WTC11 (cell line): ENCODE data around the gene SIGLEC15. TPM values are rescaled to one million over a fixed set of nuclear protein-coding genes. Genes with fewer than 3 reads are reported as not detected.
A peak's percentile ranks its signal among the peaks of the same experiment; 100 is the strongest.

Experiments used
- CBFB ChIP-seq: sonication (generic); formaldehyde crosslinking; IDR thresholded peaks from 2 replicates; pipeline ENCODE4 v1.8.1; 2022; ENCODE audit warnings: mild to moderate bottlenecking, low read depth, missing genetic modification reagents
- CREM ChIP-seq: sonication (generic); formaldehyde crosslinking; IDR thresholded peaks from 2 replicates; pipeline ENCODE4 v1.8.1; 2022; ENCODE audit warnings: mild to moderate bottlenecking, missing genetic modification reagents, moderate library complexity
- FOXJ3 ChIP-seq: sonication (generic); formaldehyde crosslinking; IDR thresholded peaks from 2 replicates; pipeline ENCODE4 v1.9.0; 2021; ENCODE audit warnings: missing genetic modification reagents, mild to moderate bottlenecking, borderline replicate concordance
- NFYB ChIP-seq: sonication (generic); formaldehyde crosslinking; conservative IDR thresholded peaks from 2 replicates; pipeline ENCODE4 v1.8.0; 2022; ENCODE audit warnings: low read depth, missing genetic modification reagents
- NR3C1 ChIP-seq: sonication (generic); formaldehyde crosslinking; conservative IDR thresholded peaks from 2 replicates; pipeline ENCODE4 v1.8.1; 2023; ENCODE audit warnings: low read depth, mild to moderate bottlenecking, missing genetic modification reagents
- PRRX2 ChIP-seq: fragments of 250-450 bp; sonication (Bioruptor Pico); IDR thresholded peaks from 2 replicates; pipeline ENCODE4 v1.8.0; 2021; ENCODE audit warnings: mild to moderate bottlenecking
- TEAD1 ChIP-seq: sonication (generic); formaldehyde crosslinking; IDR thresholded peaks from 2 replicates; pipeline ENCODE4 v1.8.0; 2022; ENCODE audit warnings: mild to moderate bottlenecking, missing genetic modification reagents
- TP53 ChIP-seq: sonication (generic); formaldehyde crosslinking; IDR thresholded peaks from 2 replicates; pipeline ENCODE4 v1.8.1; 2023; ENCODE audit warnings: mild to moderate bottlenecking, missing genetic modification reagents
- ZBTB21 ChIP-seq: sonication (generic); formaldehyde crosslinking; IDR thresholded peaks from 2 replicates; pipeline ENCODE4 v1.8.1; 2023; ENCODE audit warnings: mild to moderate bottlenecking, missing genetic modification reagents, borderline replicate concordance
- ZNF219 ChIP-seq: sonication (generic); formaldehyde crosslinking; IDR thresholded peaks from 2 replicates; pipeline ENCODE4 v1.8.0; 2023; ENCODE audit warnings: missing genetic modification reagents, mild to moderate bottlenecking, borderline replicate concordance
- ZNF396 ChIP-seq: fragments of 250-450 bp; sonication (Bioruptor Pico); IDR thresholded peaks from 2 replicates; pipeline ENCODE4 v1.8.0; 2021; ENCODE audit warnings: mild to moderate bottlenecking, moderate library complexity, borderline replicate concordance
- total RNA-seq: library from RNA; stranded (reverse); gene quantifications from 3 replicates; pipeline ENCODE4 v1.2.3, GENCODE V29; 2021
- TF ChIP-seq, protein P1 (sequence below): sonication (generic); formaldehyde crosslinking; IDR thresholded peaks from 2 replicates; pipeline ENCODE4 v1.8.0; 2023; ENCODE audit warnings: missing genetic modification reagents
- TF ChIP-seq, protein P2 (sequence below): sonication (generic); formaldehyde crosslinking; IDR thresholded peaks from 2 replicates; pipeline ENCODE4 v1.8.0; 2023; ENCODE audit warnings: missing genetic modification reagents, mild to moderate bottlenecking, borderline replicate concordance
- TF ChIP-seq, protein P3 (sequence below): fragments of 250-450 bp; sonication (Bioruptor Pico); IDR thresholded peaks from 2 replicates; pipeline ENCODE4 v2.1.2; 2022; ENCODE audit warnings: mild to moderate bottlenecking, moderate library complexity
- TF ChIP-seq, protein P4 (sequence below): sonication (generic); formaldehyde crosslinking; IDR thresholded peaks from 2 replicates; pipeline ENCODE4 v1.8.0; 2022; ENCODE audit warnings: mild to moderate bottlenecking, missing genetic modification reagents
- TF ChIP-seq, protein P5 (sequence below): sonication (generic); formaldehyde crosslinking; IDR thresholded peaks from 2 replicates; pipeline ENCODE4 v1.8.1; 2023; ENCODE audit warnings: mild to moderate bottlenecking, missing genetic modification reagents, moderate library complexity
- TF ChIP-seq, protein P6 (sequence below): sonication (generic); formaldehyde crosslinking; IDR thresholded peaks from 2 replicates; pipeline ENCODE4 v1.8.1; 2022; ENCODE audit warnings: low read depth, missing genetic modification reagents, borderline replicate concordance
- TF ChIP-seq, protein P7 (sequence below): fragments of 250-450 bp; sonication (Bioruptor Pico); IDR thresholded peaks from 2 replicates; pipeline ENCODE4 v1.9.0; 2021; ENCODE audit warnings: mild to moderate bottlenecking
- TF ChIP-seq, protein P8 (sequence below): sonication (generic); formaldehyde crosslinking; IDR thresholded peaks from 2 replicates; pipeline ENCODE4 v1.8.1; 2023; ENCODE audit warnings: mild to moderate bottlenecking, missing genetic modification reagents
- TF ChIP-seq, protein P9 (sequence below): sonication (generic); formaldehyde crosslinking; IDR thresholded peaks from 2 replicates; pipeline ENCODE4 v1.8.0; 2022; ENCODE audit warnings: missing genetic modification reagents

The SIGLEC15 gene
- total RNA-seq, 1 experiment from 2014 or later = not detected

DNA sequence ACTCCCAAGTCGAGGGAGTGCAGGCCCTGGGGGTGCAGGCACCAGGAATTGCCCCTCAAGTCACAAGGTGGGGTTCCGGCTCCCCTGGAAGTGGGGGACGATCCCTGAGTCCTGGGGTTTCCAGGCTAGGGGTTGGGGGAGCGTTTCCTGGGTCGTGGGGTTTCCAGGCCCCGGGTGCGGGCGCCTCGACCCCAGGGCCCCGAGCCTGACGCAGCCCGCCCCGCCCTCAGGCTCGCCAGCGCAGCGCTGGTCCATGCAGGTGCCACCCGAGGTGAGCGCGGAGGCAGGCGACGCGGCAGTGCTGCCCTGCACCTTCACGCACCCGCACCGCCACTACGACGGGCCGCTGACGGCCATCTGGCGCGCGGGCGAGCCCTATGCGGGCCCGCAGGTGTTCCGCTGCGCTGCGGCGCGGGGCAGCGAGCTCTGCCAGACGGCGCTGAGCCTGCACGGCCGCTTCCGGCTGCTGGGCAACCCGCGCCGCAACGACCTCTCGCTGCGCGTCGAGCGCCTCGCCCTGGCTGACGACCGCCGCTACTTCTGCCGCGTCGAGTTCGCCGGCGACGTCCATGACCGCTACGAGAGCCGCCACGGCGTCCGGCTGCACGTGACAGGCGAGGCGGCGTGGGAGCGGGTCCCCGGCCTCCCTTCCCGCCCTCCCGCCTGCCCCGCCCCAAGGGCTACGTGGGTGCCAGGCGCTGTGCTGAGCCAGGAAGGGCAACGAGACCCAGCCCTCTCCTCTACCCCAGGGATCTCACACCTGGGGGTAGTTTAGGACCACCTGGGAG lies 12.0 kb downstream of the SIGLEC15 start (continued):
- TF ChIP-seq, protein P1, sequence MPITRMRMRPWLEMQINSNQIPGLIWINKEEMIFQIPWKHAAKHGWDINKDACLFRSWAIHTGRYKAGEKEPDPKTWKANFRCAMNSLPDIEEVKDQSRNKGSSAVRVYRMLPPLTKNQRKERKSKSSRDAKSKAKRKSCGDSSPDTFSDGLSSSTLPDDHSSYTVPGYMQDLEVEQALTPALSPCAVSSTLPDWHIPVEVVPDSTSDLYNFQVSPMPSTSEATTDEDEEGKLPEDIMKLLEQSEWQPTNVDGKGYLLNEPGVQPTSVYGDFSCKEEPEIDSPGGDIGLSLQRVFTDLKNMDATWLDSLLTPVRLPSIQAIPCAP (CRISPR knock-in tag) = peak; percentile 95
- TF ChIP-seq, protein P2, sequence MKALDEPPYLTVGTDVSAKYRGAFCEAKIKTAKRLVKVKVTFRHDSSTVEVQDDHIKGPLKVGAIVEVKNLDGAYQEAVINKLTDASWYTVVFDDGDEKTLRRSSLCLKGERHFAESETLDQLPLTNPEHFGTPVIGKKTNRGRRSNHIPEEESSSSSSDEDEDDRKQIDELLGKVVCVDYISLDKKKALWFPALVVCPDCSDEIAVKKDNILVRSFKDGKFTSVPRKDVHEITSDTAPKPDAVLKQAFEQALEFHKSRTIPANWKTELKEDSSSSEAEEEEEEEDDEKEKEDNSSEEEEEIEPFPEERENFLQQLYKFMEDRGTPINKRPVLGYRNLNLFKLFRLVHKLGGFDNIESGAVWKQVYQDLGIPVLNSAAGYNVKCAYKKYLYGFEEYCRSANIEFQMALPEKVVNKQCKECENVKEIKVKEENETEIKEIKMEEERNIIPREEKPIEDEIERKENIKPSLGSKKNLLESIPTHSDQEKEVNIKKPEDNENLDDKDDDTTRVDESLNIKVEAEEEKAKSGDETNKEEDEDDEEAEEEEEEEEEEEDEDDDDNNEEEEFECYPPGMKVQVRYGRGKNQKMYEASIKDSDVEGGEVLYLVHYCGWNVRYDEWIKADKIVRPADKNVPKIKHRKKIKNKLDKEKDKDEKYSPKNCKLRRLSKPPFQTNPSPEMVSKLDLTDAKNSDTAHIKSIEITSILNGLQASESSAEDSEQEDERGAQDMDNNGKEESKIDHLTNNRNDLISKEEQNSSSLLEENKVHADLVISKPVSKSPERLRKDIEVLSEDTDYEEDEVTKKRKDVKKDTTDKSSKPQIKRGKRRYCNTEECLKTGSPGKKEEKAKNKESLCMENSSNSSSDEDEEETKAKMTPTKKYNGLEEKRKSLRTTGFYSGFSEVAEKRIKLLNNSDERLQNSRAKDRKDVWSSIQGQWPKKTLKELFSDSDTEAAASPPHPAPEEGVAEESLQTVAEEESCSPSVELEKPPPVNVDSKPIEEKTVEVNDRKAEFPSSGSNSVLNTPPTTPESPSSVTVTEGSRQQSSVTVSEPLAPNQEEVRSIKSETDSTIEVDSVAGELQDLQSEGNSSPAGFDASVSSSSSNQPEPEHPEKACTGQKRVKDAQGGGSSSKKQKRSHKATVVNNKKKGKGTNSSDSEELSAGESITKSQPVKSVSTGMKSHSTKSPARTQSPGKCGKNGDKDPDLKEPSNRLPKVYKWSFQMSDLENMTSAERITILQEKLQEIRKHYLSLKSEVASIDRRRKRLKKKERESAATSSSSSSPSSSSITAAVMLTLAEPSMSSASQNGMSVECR (CRISPR knock-in tag) = peak; percentile 93; the same call in 1 of the 2 replicates
- TF ChIP-seq ZNF219 (peak; percentile 82), CBFB (CRISPR knock-in tag) (no peak; the same call in 1 of the 2 replicates), CREM (CRISPR knock-in tag) (peak; percentile 38; the same call in 1 of the 2 replicates), NFYB (CRISPR knock-in tag) (0 out of 2 replicates have a peak, but pooled peaks have one; percentile 37), PRRX2 (CRISPR knock-in tag) (no peak), TEAD1 (CRISPR knock-in tag) (peak; percentile 91), ZBTB21 (peak; percentile 94), ZNF396 (CRISPR knock-in tag) (no peak), TP53 (peak; percentile 96), NR3C1 (CRISPR knock-in tag) (0 out of 2 replicates have a peak, but pooled peaks have one; percentile 25), FOXJ3 (no peak)
- TF ChIP-seq, protein P3, sequence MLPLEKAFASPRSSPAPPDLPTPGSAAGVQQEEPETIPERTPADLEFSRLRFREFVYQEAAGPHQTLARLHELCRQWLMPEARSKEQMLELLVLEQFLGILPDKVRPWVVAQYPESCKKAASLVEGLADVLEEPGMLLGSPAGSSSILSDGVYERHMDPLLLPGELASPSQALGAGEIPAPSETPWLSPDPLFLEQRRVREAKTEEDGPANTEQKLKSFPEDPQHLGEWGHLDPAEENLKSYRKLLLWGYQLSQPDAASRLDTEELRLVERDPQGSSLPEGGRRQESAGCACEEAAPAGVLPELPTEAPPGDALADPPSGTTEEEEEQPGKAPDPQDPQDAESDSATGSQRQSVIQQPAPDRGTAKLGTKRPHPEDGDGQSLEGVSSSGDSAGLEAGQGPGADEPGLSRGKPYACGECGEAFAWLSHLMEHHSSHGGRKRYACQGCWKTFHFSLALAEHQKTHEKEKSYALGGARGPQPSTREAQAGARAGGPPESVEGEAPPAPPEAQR (CRISPR knock-in tag) = no peak
- TF ChIP-seq, protein P4, sequence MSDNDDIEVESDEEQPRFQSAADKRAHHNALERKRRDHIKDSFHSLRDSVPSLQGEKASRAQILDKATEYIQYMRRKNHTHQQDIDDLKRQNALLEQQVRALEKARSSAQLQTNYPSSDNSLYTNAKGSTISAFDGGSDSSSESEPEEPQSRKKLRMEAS (CRISPR knock-in tag) = peak; percentile 98
- TF ChIP-seq, protein P5, sequence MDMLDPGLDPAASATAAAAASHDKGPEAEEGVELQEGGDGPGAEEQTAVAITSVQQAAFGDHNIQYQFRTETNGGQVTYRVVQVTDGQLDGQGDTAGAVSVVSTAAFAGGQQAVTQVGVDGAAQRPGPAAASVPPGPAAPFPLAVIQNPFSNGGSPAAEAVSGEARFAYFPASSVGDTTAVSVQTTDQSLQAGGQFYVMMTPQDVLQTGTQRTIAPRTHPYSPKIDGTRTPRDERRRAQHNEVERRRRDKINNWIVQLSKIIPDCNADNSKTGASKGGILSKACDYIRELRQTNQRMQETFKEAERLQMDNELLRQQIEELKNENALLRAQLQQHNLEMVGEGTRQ = peak; percentile 88
- TF ChIP-seq, protein P6, sequence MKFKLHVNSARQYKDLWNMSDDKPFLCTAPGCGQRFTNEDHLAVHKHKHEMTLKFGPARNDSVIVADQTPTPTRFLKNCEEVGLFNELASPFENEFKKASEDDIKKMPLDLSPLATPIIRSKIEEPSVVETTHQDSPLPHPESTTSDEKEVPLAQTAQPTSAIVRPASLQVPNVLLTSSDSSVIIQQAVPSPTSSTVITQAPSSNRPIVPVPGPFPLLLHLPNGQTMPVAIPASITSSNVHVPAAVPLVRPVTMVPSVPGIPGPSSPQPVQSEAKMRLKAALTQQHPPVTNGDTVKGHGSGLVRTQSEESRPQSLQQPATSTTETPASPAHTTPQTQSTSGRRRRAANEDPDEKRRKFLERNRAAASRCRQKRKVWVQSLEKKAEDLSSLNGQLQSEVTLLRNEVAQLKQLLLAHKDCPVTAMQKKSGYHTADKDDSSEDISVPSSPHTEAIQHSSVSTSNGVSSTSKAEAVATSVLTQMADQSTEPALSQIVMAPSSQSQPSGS (CRISPR knock-in tag) = peak; percentile 19; the same call in 1 of the 2 replicates
- TF ChIP-seq, protein P7, sequence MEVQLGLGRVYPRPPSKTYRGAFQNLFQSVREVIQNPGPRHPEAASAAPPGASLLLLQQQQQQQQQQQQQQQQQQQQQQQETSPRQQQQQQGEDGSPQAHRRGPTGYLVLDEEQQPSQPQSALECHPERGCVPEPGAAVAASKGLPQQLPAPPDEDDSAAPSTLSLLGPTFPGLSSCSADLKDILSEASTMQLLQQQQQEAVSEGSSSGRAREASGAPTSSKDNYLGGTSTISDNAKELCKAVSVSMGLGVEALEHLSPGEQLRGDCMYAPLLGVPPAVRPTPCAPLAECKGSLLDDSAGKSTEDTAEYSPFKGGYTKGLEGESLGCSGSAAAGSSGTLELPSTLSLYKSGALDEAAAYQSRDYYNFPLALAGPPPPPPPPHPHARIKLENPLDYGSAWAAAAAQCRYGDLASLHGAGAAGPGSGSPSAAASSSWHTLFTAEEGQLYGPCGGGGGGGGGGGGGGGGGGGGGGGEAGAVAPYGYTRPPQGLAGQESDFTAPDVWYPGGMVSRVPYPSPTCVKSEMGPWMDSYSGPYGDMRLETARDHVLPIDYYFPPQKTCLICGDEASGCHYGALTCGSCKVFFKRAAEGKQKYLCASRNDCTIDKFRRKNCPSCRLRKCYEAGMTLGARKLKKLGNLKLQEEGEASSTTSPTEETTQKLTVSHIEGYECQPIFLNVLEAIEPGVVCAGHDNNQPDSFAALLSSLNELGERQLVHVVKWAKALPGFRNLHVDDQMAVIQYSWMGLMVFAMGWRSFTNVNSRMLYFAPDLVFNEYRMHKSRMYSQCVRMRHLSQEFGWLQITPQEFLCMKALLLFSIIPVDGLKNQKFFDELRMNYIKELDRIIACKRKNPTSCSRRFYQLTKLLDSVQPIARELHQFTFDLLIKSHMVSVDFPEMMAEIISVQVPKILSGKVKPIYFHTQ (CRISPR knock-in tag) = no peak
- TF ChIP-seq, protein P8, sequence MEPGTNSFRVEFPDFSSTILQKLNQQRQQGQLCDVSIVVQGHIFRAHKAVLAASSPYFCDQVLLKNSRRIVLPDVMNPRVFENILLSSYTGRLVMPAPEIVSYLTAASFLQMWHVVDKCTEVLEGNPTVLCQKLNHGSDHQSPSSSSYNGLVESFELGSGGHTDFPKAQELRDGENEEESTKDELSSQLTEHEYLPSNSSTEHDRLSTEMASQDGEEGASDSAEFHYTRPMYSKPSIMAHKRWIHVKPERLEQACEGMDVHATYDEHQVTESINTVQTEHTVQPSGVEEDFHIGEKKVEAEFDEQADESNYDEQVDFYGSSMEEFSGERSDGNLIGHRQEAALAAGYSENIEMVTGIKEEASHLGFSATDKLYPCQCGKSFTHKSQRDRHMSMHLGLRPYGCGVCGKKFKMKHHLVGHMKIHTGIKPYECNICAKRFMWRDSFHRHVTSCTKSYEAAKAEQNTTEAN (CRISPR knock-in tag) = peak; percentile 77; the same call in 1 of the 2 replicates
- TF ChIP-seq, protein P9, sequence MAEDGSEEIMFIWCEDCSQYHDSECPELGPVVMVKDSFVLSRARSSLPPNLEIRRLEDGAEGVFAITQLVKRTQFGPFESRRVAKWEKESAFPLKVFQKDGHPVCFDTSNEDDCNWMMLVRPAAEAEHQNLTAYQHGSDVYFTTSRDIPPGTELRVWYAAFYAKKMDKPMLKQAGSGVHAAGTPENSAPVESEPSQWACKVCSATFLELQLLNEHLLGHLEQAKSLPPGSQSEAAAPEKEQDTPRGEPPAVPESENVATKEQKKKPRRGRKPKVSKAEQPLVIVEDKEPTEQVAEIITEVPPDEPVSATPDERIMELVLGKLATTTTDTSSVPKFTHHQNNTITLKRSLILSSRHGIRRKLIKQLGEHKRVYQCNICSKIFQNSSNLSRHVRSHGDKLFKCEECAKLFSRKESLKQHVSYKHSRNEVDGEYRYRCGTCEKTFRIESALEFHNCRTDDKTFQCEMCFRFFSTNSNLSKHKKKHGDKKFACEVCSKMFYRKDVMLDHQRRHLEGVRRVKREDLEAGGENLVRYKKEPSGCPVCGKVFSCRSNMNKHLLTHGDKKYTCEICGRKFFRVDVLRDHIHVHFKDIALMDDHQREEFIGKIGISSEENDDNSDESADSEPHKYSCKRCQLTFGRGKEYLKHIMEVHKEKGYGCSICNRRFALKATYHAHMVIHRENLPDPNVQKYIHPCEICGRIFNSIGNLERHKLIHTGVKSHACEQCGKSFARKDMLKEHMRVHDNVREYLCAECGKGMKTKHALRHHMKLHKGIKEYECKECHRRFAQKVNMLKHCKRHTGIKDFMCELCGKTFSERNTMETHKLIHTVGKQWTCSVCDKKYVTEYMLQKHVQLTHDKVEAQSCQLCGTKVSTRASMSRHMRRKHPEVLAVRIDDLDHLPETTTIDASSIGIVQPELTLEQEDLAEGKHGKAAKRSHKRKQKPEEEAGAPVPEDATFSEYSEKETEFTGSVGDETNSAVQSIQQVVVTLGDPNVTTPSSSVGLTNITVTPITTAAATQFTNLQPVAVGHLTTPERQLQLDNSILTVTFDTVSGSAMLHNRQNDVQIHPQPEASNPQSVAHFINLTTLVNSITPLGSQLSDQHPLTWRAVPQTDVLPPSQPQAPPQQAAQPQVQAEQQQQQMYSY (CRISPR knock-in tag) = peak; percentile 59; the same call in 1 of the 2 replicates
